Thyroid gland (tissue), 4 donors: ENCODE data around the gene COG5.

Experiments
- POLR2A ChIP-seq, 2 donors: fragments of 450-650 bp; IDR thresholded peaks; one replicate each; pipeline ENCODE4 v1.6.1; 2017; ENCODE audit warnings: antibody characterized with exemption in 2 of 2, mild to moderate bottlenecking in 2 of 2, moderate library complexity in 1 of 2
- TF ChIP-seq, protein P1 (sequence below), 6 experiments: fragments of 200-600 bp in 3 of 6; fragments of 450-650 bp in 3 of 6; sonication (generic) in 3 of 6; IDR thresholded peaks; one replicate each; pipeline ENCODE4 v1.5.1; 2016 to 2019; ENCODE audit warnings: antibody characterized with exemption in 6 of 6, mild to moderate bottlenecking in 2 of 6, inconsistent platforms in 1 of 6, moderate library complexity in 1 of 6

DNA sequence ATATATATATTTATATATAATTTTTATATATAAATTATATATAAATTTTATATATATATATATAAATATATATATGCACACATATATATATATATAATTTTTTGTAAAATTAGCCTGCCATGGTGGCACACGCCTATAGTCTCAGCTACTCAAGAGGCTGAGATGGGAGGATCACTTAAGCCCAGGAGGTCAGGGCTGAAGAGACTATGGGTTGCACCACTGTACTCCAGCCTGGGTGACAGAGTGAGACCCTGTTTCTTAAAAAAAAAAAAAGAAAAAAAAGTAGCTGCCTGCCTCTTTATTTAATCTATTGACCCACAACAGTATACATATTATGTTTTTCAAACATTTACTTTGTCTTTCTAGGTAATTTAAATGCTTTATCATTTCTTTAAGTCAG is 35.5 kb upstream of the COG5 start:
- TF ChIP-seq, protein P1, sequence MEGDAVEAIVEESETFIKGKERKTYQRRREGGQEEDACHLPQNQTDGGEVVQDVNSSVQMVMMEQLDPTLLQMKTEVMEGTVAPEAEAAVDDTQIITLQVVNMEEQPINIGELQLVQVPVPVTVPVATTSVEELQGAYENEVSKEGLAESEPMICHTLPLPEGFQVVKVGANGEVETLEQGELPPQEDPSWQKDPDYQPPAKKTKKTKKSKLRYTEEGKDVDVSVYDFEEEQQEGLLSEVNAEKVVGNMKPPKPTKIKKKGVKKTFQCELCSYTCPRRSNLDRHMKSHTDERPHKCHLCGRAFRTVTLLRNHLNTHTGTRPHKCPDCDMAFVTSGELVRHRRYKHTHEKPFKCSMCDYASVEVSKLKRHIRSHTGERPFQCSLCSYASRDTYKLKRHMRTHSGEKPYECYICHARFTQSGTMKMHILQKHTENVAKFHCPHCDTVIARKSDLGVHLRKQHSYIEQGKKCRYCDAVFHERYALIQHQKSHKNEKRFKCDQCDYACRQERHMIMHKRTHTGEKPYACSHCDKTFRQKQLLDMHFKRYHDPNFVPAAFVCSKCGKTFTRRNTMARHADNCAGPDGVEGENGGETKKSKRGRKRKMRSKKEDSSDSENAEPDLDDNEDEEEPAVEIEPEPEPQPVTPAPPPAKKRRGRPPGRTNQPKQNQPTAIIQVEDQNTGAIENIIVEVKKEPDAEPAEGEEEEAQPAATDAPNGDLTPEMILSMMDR (IDR thresholded peaks at IDR 0.05), result no peak
- TF ChIP-seq POLR2A (IDR thresholded peaks at IDR 0.05), result no peak
